ENCODE measurements around the gene DUSP2. TPM values are rescaled to one million over a fixed set of nuclear protein-coding genes. Genes with fewer than 3 reads are reported as not detected.

DUSP2 gene
- total and polyA plus RNA-seq, 8 donors: 3.6 to 9.4 (median 6.0) TPM

GRCh38 chr2:96093528-96093927, 51.7 kb downstream of the DUSP2 start:
- DNase-seq: no peak
- no peaks in the 10 kb centered on the region for H3K27me3 ChIP-seq
- intact Hi-C loops (cut with DNase I; ENCODE audit: low total_unique reads): no loop called here
- no peaks in the 10 kb centered on the region for H3K36me3 ChIP-seq
- 86 to 95% (median 92%) methylated on average over 4 of the region's 4 CpGs for WGBS, 5 donors
- H3K27ac ChIP-seq: no peak overlapping the region
- no peak for TF ChIP-seq POLR2A (IDR thresholded peaks at IDR 0.05)
- no peak for TF ChIP-seq CTCF (IDR thresholded peaks at IDR 0.05)
- TF ChIP-seq POLR2AphosphoS5 (IDR thresholded peaks at IDR 0.05): no peak
- TF ChIP-seq EP300 (IDR thresholded peaks at IDR 0.05): no peak
- H3K4me1 ChIP-seq: peaks cover 29 to 44% (median 35%) of the 10 kb centered on the region in 4 donors
- no peaks in the 10 kb centered on the region for H3K9me3 ChIP-seq
- H3K4me3 ChIP-seq: no peak overlapping the region

Other genes with a start within 250 kb of the DUSP2 start
- gene ANKRD36C, start 153.6 kb downstream of the DUSP2 start, total RNA-seq: 100 to 1,000 TPM in 4 of 5 donors, 10 to 100 TPM in 1; 67.2 to 582 (median 252) TPM
- 1 to 10 TPM; 1.5 to 5.4 (median 4.3) TPM for gene ANKRD36C, start 153.6 kb downstream of the DUSP2 start, polyA plus RNA-seq
- gene GPAT2, start 110.5 kb downstream of the DUSP2 start, total RNA-seq: 10 to 100 TPM in 1 of 5 donors, 1 to 10 TPM in 4; 2.6 to 13.6 (median 5.0) TPM
- gene GPAT2, start 110.5 kb downstream of the DUSP2 start, polyA plus RNA-seq: 1 to 10 TPM in 2 of 3 donors, under 1 TPM in 1; 0.37 to 3.8 (median 3.7) TPM
- gene ADRA2B, start 28.9 kb downstream of the DUSP2 start, total RNA-seq: 1 to 10 TPM in 2 of 5 donors, under 1 TPM in 1, not detected in 2; 0.43 to 2.9 (median 2.0) TPM
- gene ADRA2B, start 28.9 kb downstream of the DUSP2 start, polyA plus RNA-seq: under 1 TPM; 0.15 to 0.45 (median 0.19) TPM
- gene ASTL, start 6.9 kb downstream of the DUSP2 start, total RNA-seq: not detected
- under 1 TPM in 1 of 3 donors, not detected in 2; 0.08 TPM for gene ASTL, start 6.9 kb downstream of the DUSP2 start, polyA plus RNA-seq
- 100 to 1,000 TPM in 2 of 5 donors, 10 to 100 TPM in 3; 30.3 to 165 (median 87.5) TPM for gene STARD7, start 63.4 kb upstream of the DUSP2 start, total RNA-seq
- 10 to 100 TPM; 34.6 to 46.4 (median 43.1) TPM for gene STARD7, start 63.4 kb upstream of the DUSP2 start, polyA plus RNA-seq
- 10 to 100 TPM in 4 of 5 donors, 1 to 10 TPM in 1; 5.8 to 51.6 (median 21.9) TPM for gene TMEM127, start 120.6 kb upstream of the DUSP2 start, total RNA-seq
- gene TMEM127, start 120.6 kb upstream of the DUSP2 start, polyA plus RNA-seq: 10 to 100 TPM in 1 of 3 donors, 1 to 10 TPM in 2; 5.7 to 11.4 (median 9.6) TPM
- gene CIAO1, start 120.8 kb upstream of the DUSP2 start, total RNA-seq: 100 to 1,000 TPM in 2 of 5 donors, 10 to 100 TPM in 3; 58.3 to 161 (median 95.3) TPM
- gene CIAO1, start 120.8 kb upstream of the DUSP2 start, polyA plus RNA-seq: 10 to 100 TPM; 29.3 to 43.4 (median 42.3) TPM
- 100 to 1,000 TPM in 2 of 5 donors, 10 to 100 TPM in 3; 74.0 to 184 (median 88.1) TPM for gene SNRNP200, start 160.1 kb upstream of the DUSP2 start, total RNA-seq
- gene SNRNP200, start 160.1 kb upstream of the DUSP2 start, polyA plus RNA-seq: 10 to 100 TPM; 31.2 to 67.1 (median 33.8) TPM
- 1 to 10 TPM in 1 of 5 donors, under 1 TPM in 1, not detected in 3; 0.29 to 3.9 TPM for gene ITPRIPL1, start 179.9 kb upstream of the DUSP2 start, total RNA-seq
- gene ITPRIPL1, start 179.9 kb upstream of the DUSP2 start, polyA plus RNA-seq: under 1 TPM in 2 of 3 donors, not detected in 1; 0.44 to 0.78 TPM
- 1 to 10 TPM; 1.3 to 7.7 (median 1.8) TPM for gene NCAPH, start 190.3 kb upstream of the DUSP2 start, total RNA-seq
- gene NCAPH, start 190.3 kb upstream of the DUSP2 start, polyA plus RNA-seq: 1 to 10 TPM; 3.1 to 4.7 (median 3.3) TPM